Germinal center (tissue), 1 donor: Measurements from ENCODE around the gene POLR2I.
"Not testable (repeated sequence)": the region's sequence is repeated elsewhere in the genome, so short reads cannot be mapped to it uniquely, and the experiment has no call there.

Source experiments
- DNase-seq: peaks from one replicate; pipeline ENCODE4 v3.0.0; 2012; ENCODE audit warnings: mixed read lengths, low spot score

POLR2I gene

DNA sequence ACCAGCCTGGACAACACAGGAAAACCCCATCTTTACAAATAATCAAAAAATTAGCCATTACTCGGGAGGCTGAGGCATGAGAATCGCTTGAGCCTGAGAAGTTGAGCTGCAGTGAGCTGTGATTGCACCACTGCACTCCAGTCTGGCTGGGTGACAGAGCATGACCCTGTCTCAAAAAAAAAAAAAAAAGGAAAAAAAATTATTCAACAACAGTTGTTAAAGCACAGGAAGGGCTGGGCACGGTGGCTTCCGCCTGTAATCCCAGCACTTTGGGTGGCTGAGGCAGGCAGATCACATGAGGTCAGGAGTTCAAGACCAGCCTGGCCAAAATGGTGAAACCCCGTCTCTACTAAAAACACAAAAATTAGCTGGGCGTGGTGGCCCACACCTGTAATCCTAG, 16.5 kb upstream of the POLR2I start:
- DNase-seq = not testable (repeated sequence)

GRCh38 chr19:36128392-36128736, 13.7 kb upstream of the POLR2I start:
- no peak for DNase-seq

GRCh38 chr19:36125557-36125956, 10.9 kb upstream of the POLR2I start:
- DNase-seq = no peak

GRCh38 chr19:36121486-36122124, 6.9 kb upstream of the POLR2I start:
- no peak for DNase-seq

- no peak for DNase-seq
Measured at GRCh38 chr19:36120984-36121358, 6.3 kb upstream of the POLR2I start.

- DNase-seq = no peak
Measured at GRCh38 chr19:36120092-36120983, 5.7 kb upstream of the POLR2I start.

GRCh38 chr19:36116344-36116637, 1.6 kb upstream of the POLR2I start:
- no peak for DNase-seq

DNA sequence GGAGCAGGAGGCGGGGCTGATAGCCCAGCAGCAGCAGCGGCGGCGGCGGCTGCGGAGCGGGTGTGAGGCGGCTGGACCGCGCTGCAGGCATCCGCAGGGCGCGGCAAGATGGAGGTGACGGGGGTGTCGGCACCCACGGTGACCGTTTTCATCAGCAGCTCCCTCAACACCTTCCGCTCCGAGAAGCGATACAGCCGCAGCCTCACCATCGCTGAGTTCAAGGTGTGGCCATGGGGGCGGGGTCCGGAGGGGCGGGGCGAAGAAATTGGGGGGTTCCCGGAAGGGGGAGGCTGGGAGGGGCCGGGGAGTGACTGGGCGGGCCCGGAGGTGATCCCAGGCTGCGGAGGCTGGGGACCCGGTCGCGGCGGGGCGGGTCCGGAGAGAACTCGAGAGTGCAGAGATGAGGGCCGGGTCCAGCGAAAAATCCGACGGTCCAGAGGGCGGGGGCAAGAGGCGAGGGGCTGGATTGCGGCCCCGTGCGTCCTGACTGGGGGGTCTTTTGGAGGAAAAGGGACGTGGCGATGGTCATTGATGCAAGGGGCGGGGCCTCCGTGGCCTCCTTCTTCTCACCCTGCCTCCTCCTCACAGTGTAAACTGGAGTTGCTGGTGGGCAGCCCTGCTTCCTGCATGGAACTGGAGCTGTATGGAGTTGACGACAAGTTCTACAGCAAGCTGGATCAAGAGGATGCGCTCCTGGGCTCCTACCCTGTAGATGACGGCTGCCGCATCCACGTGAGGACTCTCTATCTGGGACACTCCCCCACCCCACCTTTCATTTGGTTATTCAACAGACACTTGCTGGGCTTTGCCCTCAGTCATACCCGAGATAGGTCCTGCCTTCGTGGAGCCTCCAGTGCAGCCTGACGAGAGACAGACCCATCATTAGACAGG, 1.0 kb upstream of the POLR2I start, which contains the start of gene TBCB:
TSS of gene TBCB (plus strand) at position 16 of the 891 bp plus-strand sequence. CDS start at position 109, 93 bp downstream.
- DNase-seq = peak; percentile 88

DNA sequence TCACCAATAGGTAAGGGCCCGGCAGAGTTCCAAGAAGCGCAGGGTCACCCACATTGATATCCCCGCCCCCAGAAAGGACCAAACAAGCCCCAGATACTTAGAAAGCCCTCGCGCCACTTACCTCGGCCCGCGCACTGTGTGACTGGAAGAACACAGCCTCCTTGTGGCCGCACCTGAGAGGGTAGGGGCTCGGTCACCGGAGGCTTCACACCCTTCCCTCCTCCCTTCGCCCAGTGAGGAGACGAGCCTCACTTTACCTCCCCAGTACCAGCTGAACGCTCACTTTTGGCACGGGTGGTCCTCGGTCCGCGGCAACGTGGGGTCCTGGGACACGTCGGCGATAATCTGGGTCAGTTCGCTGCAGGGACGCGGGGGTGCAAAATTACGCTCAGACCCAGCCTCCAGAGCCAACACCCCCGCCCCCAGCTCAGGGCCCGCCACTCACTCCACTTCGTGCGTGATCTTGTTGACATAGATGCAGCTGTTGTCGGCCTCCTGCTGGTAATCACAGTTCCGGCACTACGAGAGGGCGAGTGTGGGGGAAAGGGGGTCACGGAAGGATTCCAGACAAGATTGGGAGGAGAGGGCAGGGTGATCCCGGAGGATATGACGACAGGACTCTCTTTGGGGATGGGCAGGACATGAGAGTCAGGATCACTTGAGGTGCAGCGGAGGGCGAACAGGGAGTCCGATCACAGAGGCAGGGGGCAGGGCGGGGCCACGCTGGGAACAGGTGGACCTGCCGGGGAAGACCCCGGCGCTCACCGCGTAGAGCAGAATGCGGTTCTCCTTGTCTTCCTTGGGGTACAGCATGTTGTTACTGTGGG, 568 bp downstream of the POLR2I start:
- no peak for DNase-seq

- DNase-seq = no peak
Measured at GRCh38 chr19:36113425-36113824, 1.2 kb downstream of the POLR2I start.

DNA sequence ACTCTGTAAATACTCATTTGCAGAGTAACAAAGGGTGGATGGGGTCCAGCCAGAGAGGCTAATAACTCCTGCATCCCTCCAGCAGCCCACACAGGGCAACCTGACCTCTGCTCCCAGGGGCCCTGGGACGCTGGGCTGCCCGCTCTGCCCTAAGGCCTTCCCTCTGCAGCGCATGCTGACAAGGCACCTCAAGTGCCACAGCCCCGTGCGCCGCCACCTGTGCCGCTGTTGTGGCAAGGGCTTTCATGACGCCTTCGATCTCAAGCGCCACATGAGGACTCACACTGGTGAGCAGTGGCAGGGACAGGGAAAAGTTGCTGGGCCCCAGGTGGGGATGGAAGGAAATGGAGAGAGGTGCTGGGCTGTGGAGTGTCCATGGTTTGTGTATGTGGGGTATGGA, 2.0 kb downstream of the POLR2I start:
- no peak for DNase-seq

DNA sequence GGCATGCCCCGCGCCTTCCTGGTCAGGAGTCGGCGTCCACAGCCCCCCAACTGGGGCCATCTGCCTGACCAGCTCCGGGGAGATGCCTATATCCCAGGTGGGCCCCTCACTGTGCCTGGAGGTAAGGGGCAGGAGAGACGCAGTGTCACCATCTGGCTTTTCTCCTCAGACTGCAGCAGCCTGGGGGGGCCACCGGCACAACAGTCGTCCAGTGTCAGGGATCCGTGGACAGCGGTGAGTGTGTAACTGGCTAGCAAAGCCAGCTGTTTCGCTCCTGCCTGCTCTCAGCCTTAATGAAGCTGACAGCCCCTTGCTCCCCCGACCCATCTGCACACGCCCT, 3.5 kb downstream of the POLR2I start:
- DNase-seq = no peak

DNA sequence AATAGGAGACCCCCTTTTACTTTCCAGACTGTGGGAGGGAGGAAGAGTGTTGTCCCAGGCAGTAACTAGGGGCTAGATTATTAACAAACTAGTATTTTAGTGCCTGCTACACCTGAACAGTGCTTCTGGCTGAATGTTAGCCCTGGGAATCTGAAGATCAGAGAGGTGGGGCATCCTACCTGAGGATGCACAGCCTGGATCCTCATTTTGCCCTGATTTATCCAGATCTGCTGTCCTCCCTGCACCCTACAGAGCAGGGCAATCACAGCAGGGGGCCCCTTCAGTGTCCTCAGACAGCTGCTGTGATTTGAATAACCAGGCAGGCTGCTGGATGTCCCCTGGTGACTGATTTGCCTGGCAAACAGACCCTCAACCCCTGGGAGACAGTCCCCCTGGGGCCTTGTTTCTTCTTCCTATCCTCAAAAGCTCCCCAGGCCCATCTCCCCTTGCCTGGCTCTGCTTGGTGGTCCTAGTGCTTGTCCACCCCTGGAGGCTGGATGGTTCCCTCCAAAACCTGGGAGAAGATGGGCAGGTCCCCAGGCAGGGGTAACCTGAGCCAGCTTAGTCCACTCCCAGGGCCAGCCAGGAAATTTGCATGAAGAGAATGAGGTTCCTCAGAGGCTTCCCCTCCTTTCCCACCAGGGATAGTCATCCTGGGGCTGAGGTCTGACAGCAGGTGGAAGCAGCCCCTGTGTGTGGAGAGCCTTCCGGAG, 4.0 kb downstream of the POLR2I start, which contains the start of gene OVOL3:
TSS of gene OVOL3 (plus strand) at position 657 of the 713 bp plus-strand sequence. CDS start 60 bp downstream, outside the sequence.
- peak; percentile 53 for DNase-seq

DNA sequence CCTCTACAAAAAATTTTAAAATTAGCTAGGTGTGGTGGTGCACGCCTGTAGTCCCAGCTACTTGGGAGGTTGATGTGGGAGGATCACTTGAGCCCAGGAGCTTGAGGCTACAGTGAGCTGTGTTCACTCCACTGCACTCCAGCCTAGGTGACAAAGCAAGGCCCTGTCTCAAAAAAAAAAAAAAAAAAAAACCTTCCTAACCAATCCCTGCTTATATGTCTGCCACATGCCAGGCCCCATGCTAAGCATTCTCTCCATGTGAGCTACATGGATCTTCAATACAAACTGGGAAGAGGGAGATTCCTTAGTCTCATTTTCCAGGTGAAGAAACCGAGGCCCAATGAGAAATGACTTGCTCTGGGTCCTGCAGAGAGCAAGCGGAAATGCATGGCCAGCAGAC, 6.0 kb downstream of the POLR2I start:
- no peak for DNase-seq

GRCh38 chr19:36106991-36107390, 7.7 kb downstream of the POLR2I start:
- no peak for DNase-seq

GRCh38 chr19:36106441-36106840, 8.2 kb downstream of the POLR2I start:
- no peak for DNase-seq

GRCh38 chr19:36103842-36104552, 10.7 kb downstream of the POLR2I start:
- DNase-seq = no peak

- no peak for DNase-seq
Measured at GRCh38 chr19:36103040-36103626, 11.5 kb downstream of the POLR2I start.

GRCh38 chr19:36101550-36102327, 12.9 kb downstream of the POLR2I start:
- no peak for DNase-seq
